Measurements from ENCODE around the gene SDCBP2.
A peak's percentile ranks its signal among the peaks of the same experiment; 100 is the strongest.

Gene SDCBP2

DNA sequence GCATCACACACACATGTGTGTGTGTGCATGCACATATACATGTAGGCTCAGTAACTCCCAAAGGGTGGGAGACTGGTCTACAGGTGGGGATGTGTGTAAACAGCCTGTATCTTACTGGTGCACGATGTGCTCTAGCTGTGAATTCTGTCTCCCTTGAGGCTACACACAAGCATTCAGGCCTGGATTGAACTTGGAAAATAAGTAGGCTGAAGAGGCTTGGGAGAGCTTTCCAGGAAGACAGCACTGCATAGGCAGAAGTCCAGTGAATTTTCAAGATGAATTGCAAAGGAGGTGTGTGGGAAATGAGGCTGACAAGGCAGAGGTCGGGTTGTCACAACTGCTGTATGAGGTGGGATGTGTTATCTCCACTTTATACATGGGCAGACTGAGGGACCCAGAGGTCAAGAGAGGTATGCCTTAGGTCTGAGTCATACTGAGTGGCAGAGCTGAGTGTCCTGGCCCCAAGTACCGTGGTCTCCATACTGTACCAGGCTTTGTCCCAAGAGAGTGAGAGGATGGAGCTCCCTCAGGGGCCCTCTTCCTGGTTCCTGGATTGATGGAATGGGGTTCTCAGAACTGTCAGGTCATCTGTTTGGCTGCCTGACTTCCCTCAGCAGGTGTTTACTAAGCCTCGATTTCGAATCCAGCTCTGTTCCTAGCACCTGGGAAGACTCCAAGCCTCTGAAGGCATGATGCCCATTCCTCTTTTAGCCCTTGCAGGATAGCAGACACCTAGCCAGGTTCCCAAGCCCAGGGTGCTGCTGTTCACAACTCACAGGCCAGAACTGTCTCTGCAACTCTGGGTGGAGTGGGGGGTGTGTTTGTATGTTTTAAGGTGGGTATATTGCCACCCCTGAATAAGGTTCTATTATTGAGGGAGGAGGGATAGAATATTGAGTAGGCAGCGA, 48.5 kb downstream of the SDCBP2 start:
- Histone ChIP-seq H3K4me1 (ENCODE audit: control insufficient read depth, insufficient read depth, low read length) (no peaks in the 10 kb centered on the region), H3K9ac (ENCODE audit: low read length) (no peak overlapping the region), H3K4me3 (ENCODE audit: low read length) (no peak overlapping the region), H3K27ac (ENCODE audit: low read depth, low read length) (no peak overlapping the region), H3K27me3 (ENCODE audit: control insufficient read depth, insufficient read depth, low read length) (no peaks in the 10 kb centered on the region), H3K36me3 (ENCODE audit: control insufficient read depth, insufficient read depth, low read length) (no peaks in the 10 kb centered on the region)

DNA sequence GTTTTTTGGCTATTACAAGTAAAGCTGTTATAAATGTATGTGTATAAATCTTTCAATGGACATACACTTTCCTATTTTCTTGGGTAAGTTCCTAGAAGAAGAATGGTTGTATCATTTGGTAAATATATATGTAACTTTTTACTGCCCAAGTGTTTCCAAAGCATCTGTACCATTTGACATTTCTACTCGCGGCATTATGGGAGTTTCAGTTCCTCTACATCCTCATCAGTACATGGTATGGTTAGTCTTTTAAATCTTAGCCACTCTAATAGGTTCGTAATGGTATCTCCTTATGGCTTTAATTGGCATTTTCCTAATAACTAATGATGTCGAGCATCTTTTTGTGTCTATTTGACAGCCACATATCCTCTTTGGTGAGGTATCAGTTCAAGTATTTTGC, 49.9 kb downstream of the SDCBP2 start:
- Histone ChIP-seq H3K36me3 (ENCODE audit: control insufficient read depth, insufficient read depth, low read length) (no peaks in the 10 kb centered on the region), H3K4me1 (ENCODE audit: control insufficient read depth, insufficient read depth, low read length) (no peaks in the 10 kb centered on the region), H3K27me3 (ENCODE audit: control insufficient read depth, insufficient read depth, low read length) (no peaks in the 10 kb centered on the region), H3K9ac (ENCODE audit: low read length) (no peak overlapping the region), H3K4me3 (ENCODE audit: low read length) (no peak overlapping the region), H3K27ac (ENCODE audit: low read depth, low read length) (no peak overlapping the region)

DNA sequence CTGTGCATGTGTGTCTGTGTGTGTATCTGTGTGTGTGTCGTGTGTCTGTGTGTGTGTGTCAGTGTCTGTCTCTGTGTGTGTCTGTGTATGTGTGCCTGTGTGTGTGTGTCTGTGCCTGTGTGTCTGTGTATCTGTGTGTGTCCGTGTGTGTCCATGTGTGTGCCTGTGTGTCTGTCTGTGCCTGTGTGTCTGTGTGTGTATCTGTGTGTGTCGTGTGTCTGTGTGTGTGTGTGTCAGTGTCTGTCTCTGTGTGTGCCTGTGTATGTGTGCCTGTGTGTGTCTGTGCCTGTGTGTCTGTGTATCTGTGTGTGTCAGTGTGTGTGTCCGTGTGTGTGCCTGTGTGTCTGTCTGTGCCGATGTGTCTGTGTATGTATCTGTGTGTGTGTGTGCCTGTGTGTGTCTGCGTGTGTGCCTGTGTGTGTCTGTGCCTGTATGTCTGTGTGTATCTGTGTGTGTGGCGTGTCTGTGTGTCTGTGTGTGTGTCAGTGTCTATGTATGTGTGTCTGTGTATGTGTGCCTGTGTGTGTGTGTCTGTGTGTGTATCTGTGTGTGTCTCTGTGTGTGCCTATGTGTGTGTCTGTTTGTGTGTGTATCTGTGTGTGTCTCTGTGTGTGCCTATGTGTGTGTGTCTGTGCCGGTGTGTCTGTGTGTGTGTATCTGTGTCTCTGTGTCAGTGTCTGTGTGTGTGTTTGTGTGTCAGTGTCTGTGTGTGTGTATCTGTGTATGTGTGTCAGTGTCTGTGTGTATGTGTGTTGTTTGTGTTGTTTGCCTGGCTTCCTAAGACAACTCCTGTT, 51.2 kb downstream of the SDCBP2 start:
- no peak overlapping the region for H3K27ac ChIP-seq (ENCODE audit: low read depth, low read length)
- H3K27me3 ChIP-seq (ENCODE audit: control insufficient read depth, insufficient read depth, low read length): no peaks in the 10 kb centered on the region
- no peaks in the 10 kb centered on the region for H3K36me3 ChIP-seq (ENCODE audit: control insufficient read depth, insufficient read depth, low read length)
- no peak overlapping the region for H3K9ac ChIP-seq (ENCODE audit: low read length)
- no peak overlapping the region for H3K4me3 ChIP-seq (ENCODE audit: low read length)
- no peaks in the 10 kb centered on the region for H3K4me1 ChIP-seq (ENCODE audit: control insufficient read depth, insufficient read depth, low read length)

GRCh38 chr20:1275919-1276318, 53.0 kb downstream of the SDCBP2 start:
- H3K27ac ChIP-seq (ENCODE audit: low read depth, low read length): no peak overlapping the region
- H3K36me3 ChIP-seq (ENCODE audit: control insufficient read depth, insufficient read depth, low read length): no peaks in the 10 kb centered on the region
- no peak overlapping the region for H3K4me3 ChIP-seq (ENCODE audit: low read length)
- H3K4me1 ChIP-seq (ENCODE audit: control insufficient read depth, insufficient read depth, low read length): no peaks in the 10 kb centered on the region
- H3K27me3 ChIP-seq (ENCODE audit: control insufficient read depth, insufficient read depth, low read length): no peaks in the 10 kb centered on the region
- no peak overlapping the region for H3K9ac ChIP-seq (ENCODE audit: low read length)

DNA sequence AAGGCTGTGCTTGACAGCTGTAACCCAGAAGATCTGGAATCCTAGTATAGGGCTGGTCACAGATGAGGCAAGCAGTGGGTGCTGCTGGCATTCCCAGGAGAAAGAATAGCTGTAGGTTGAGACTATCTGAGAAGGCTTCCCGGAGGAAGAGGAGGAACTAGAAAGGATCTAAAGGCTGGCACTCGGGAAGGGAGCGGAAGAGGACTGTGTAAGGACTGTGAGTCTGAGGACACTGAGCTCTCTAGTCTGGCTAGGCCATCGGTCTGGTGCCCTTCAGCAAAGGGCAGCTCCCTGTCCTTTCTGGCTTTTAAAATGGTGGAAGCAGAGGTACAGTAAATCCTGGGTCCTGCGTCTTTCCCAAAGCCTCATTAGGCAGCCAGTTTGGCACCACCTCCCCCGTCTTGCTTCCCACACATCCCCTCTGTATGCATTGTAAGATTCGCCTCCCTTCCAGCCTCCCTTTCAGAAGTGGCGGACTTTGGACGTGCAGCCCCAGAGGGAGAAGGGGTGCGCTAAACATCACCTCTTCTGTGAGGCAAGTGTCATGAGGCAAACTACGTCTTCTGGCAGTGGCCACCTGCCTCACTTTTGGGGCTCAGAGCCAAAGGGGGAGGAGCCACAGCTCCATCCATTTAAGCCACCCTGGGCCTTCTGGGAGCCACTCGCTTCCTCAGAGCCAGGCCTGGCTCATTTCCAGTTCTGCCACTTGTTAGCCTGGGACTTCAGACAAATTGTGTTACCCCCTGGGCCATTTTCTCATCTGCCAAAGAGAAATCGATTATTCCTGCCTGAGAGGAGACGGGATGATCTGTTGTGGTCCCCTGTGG, 54.2 kb downstream of the SDCBP2 start:
- H3K4me1 ChIP-seq (ENCODE audit: control insufficient read depth, insufficient read depth, low read length): no peaks in the 10 kb centered on the region

GRCh38 chr20:1273366-1273765, 55.6 kb downstream of the SDCBP2 start:
- no peak overlapping the region for H3K9ac ChIP-seq (ENCODE audit: low read length)
- H3K4me1 ChIP-seq (ENCODE audit: control insufficient read depth, insufficient read depth, low read length): no peaks in the 10 kb centered on the region
- no peak overlapping the region for H3K4me3 ChIP-seq (ENCODE audit: low read length)
- H3K27ac ChIP-seq (ENCODE audit: low read depth, low read length): no peak overlapping the region
- no peaks in the 10 kb centered on the region for H3K27me3 ChIP-seq (ENCODE audit: control insufficient read depth, insufficient read depth, low read length)
- H3K36me3 ChIP-seq (ENCODE audit: control insufficient read depth, insufficient read depth, low read length): no peaks in the 10 kb centered on the region

More for the DNA sequence above, 54.2 kb downstream of the SDCBP2 start:
- H3K27ac ChIP-seq (ENCODE audit: low read depth, low read length): no peak overlapping the region
- no peaks in the 10 kb centered on the region for H3K27me3 ChIP-seq (ENCODE audit: control insufficient read depth, insufficient read depth, low read length)
- no peak overlapping the region for H3K4me3 ChIP-seq (ENCODE audit: low read length)
- no peak overlapping the region for H3K9ac ChIP-seq (ENCODE audit: low read length)
- no peaks in the 10 kb centered on the region for H3K36me3 ChIP-seq (ENCODE audit: control insufficient read depth, insufficient read depth, low read length)

- H3K9ac ChIP-seq (ENCODE audit: low read length): no peak overlapping the region
- H3K4me3 ChIP-seq (ENCODE audit: low read length): no peak overlapping the region
- no peaks in the 10 kb centered on the region for H3K27me3 ChIP-seq (ENCODE audit: control insufficient read depth, insufficient read depth, low read length)
- no peaks in the 10 kb centered on the region for H3K36me3 ChIP-seq (ENCODE audit: control insufficient read depth, insufficient read depth, low read length)
- H3K4me1 ChIP-seq (ENCODE audit: control insufficient read depth, insufficient read depth, low read length): no peaks in the 10 kb centered on the region
- H3K27ac ChIP-seq (ENCODE audit: low read depth, low read length): no peak overlapping the region
Observed at GRCh38 chr20:1272368-1273100, 56.4 kb downstream of the SDCBP2 start.

DNA sequence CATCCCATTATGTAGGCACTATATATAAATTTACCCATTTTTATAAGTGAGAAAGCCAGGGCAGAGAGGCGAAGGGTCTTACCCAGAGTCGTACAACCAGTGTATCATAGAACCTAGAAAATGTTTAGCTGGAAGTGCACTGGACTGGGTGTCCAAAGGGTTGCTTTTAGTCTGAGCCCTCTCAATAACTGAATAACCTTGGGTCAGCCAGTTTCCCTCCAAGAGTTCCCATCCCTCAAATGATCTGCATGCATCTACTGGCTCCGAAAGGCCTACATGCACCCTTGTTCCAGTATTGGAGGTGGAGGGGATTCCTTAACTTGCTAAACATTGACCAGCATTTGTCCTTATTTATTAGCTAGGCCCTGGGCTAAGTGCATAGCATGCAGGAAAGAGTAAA, 59.1 kb downstream of the SDCBP2 start:
- H3K36me3 ChIP-seq (ENCODE audit: control insufficient read depth, insufficient read depth, low read length): no peaks in the 10 kb centered on the region
- H3K27ac ChIP-seq (ENCODE audit: low read depth, low read length): no peak overlapping the region
- no peak overlapping the region for H3K4me3 ChIP-seq (ENCODE audit: low read length)
- H3K4me1 ChIP-seq (ENCODE audit: control insufficient read depth, insufficient read depth, low read length): peaks cover 4% of the 10 kb centered on the region
- H3K27me3 ChIP-seq (ENCODE audit: control insufficient read depth, insufficient read depth, low read length): no peaks in the 10 kb centered on the region
- no peak overlapping the region for H3K9ac ChIP-seq (ENCODE audit: low read length)

- no peak overlapping the region for H3K9ac ChIP-seq (ENCODE audit: low read length)
- H3K4me1 ChIP-seq (ENCODE audit: control insufficient read depth, insufficient read depth, low read length): peaks cover 4% of the 10 kb centered on the region
- no peaks in the 10 kb centered on the region for H3K27me3 ChIP-seq (ENCODE audit: control insufficient read depth, insufficient read depth, low read length)
- H3K36me3 ChIP-seq (ENCODE audit: control insufficient read depth, insufficient read depth, low read length): no peaks in the 10 kb centered on the region
- H3K27ac ChIP-seq (ENCODE audit: low read depth, low read length): no peak overlapping the region
- no peak overlapping the region for H3K4me3 ChIP-seq (ENCODE audit: low read length)
Observed at GRCh38 chr20:1269235-1269634, 59.7 kb downstream of the SDCBP2 start.

GRCh38 chr20:1267809-1268374, 61.0 kb downstream of the SDCBP2 start:
- H3K27me3 ChIP-seq (ENCODE audit: control insufficient read depth, insufficient read depth, low read length): no peaks in the 10 kb centered on the region
- H3K36me3 ChIP-seq (ENCODE audit: control insufficient read depth, insufficient read depth, low read length): no peaks in the 10 kb centered on the region
- H3K9ac ChIP-seq (ENCODE audit: low read length): no peak overlapping the region
- no peak overlapping the region for H3K4me3 ChIP-seq (ENCODE audit: low read length)
- peaks cover 4% of the 10 kb centered on the region for H3K4me1 ChIP-seq (ENCODE audit: control insufficient read depth, insufficient read depth, low read length)
- H3K27ac ChIP-seq (ENCODE audit: low read depth, low read length): no peak overlapping the region

DNA sequence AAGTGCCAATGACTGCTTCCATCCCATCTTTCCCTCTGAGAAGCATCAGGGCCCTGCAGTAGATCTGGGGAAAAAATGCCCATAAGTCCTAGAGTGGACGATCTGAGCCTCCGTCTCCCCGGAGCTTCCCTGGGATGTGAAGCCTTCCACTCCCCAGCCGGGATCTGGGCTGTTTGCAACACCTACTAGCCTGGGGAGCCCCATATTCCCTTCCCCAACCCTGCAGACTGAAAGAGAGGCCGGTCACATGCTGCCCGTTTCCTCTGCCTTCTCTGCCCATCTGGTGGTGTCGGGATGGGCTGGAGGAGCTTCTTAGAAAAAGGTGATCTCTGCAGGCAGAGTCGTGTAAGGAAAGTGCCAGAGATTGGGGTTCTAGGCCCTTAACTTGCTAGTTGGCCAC, 61.8 kb downstream of the SDCBP2 start:
- Histone ChIP-seq H3K4me3 (ENCODE audit: low read length) (peak overlapping the region; percentile 75), H3K4me1 (ENCODE audit: control insufficient read depth, insufficient read depth, low read length) (peaks cover 4% of the 10 kb centered on the region), H3K36me3 (ENCODE audit: control insufficient read depth, insufficient read depth, low read length) (no peaks in the 10 kb centered on the region), H3K27me3 (ENCODE audit: control insufficient read depth, insufficient read depth, low read length) (no peaks in the 10 kb centered on the region), H3K9ac (ENCODE audit: low read length) (no peak overlapping the region), H3K27ac (ENCODE audit: low read depth, low read length) (no peak overlapping the region)
